ENCODE results near the gene SGMS1.

DNA sequence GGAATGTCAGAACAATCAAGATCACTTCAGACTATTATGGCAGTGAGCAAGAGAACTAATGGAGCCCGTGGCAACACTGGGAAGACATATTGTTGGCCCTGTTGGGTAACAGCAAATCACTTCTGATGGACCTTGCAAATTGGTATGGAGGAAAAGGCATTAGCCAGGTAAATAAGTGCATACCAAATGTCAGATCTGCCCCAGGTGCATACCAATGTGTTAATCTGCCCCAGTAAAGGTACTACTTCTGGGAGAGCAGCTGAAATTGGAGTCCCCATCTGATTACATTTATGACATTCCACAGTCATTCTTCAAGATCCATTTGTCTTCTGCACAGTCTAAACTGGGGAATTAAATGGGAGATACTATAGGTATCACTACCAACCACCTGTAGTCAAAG is 3.7 kb upstream of the SGMS1 start:
- TF ChIP-seq, protein P1, sequence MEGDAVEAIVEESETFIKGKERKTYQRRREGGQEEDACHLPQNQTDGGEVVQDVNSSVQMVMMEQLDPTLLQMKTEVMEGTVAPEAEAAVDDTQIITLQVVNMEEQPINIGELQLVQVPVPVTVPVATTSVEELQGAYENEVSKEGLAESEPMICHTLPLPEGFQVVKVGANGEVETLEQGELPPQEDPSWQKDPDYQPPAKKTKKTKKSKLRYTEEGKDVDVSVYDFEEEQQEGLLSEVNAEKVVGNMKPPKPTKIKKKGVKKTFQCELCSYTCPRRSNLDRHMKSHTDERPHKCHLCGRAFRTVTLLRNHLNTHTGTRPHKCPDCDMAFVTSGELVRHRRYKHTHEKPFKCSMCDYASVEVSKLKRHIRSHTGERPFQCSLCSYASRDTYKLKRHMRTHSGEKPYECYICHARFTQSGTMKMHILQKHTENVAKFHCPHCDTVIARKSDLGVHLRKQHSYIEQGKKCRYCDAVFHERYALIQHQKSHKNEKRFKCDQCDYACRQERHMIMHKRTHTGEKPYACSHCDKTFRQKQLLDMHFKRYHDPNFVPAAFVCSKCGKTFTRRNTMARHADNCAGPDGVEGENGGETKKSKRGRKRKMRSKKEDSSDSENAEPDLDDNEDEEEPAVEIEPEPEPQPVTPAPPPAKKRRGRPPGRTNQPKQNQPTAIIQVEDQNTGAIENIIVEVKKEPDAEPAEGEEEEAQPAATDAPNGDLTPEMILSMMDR (optimal IDR thresholded peaks at IDR 0.05 in 1 of 3, IDR thresholded peaks at IDR 0.05 in 1 of 3, conservative IDR thresholded peaks at IDR 0.05 in 1 of 3; ENCODE audit: extremely low read depth in 1 of 3, insufficient read depth in 2 of 3, low read length in 3 of 3): no peak
- no peak for TF ChIP-seq EZH2 (IDR thresholded peaks at IDR 0.05; ENCODE audit: low read length)
